ENCODE data around the gene ZNF524. TPM values are rescaled to one million over a fixed set of nuclear protein-coding genes. Genes with fewer than 3 reads are reported as not detected.

ZNF524 gene
- polyA plus RNA-seq, 2 of the 4 experiments (the other 2 are of a cell fraction): 6.4 to 9.7 TPM

- Histone ChIP-seq H3K4me2 (no peak overlapping the region), H3K27ac (no peak overlapping the region), H3K4me1 (no peaks in the 10 kb centered on the region), H3K9me3 (no peaks in the 10 kb centered on the region), H3K4me3 (no peak overlapping the region)
- TF ChIP-seq KDM1A (IDR thresholded peaks at IDR 0.05; ENCODE audit: low read depth) (no peak), HOXB5 (CRISPR knock-in tag; IDR thresholded peaks at IDR 0.05) (no peak), NR3C1 (IDR thresholded peaks at IDR 0.05) (no peak), REST (IDR thresholded peaks at IDR 0.05) (no peak), HDAC2 (IDR thresholded peaks at IDR 0.05) (no peak), ELK1 (IDR thresholded peaks at IDR 0.05; ENCODE audit: low read depth, low read length) (no peak), TP53 (CRISPR knock-in tag; IDR thresholded peaks at IDR 0.05) (no peak), FOXS1 (CRISPR knock-in tag; IDR thresholded peaks at IDR 0.05) (no peak), CHD4 (IDR thresholded peaks at IDR 0.05; ENCODE audit: borderline replicate concordance) (no peak)
- CTCF ChIA-PET: interaction anchor here (1.4 to 24.9 kb wide), 3 partner anchors 10 to 106 kb away, joined by 6 to 363 read pairs (median 13); no protein-coding TSS in a partner anchor
- POLR2A ChIA-PET: interaction anchor here (1.1 kb wide), 1 partner anchor 10 kb away, joined by 3 read pairs; no protein-coding TSS in a partner anchor
- ATAC-seq: no peak
- no peak for FAIRE-seq
- no peak for DNase-seq (ENCODE audit: low read depth in 1 of 2, low spot score in 1 of 2)
- WGBS (ENCODE audit: missing lambda C conversion rate): 98% methylated on average over 38 of the region's 38 CpGs
Measured at GRCh38 chr19:55616395-55616875, 16.3 kb downstream of the ZNF524 start.

- Histone ChIP-seq H3K27ac (no peak overlapping the region), H3K4me1 (no peaks in the 10 kb centered on the region), H3K4me2 (no peak overlapping the region), H3K9me3 (no peaks in the 10 kb centered on the region), H3K4me3 (no peak overlapping the region)
- 95% methylated on average over 8 of the region's 8 CpGs for WGBS (ENCODE audit: missing lambda C conversion rate)
- DNase-seq (ENCODE audit: low read depth in 1 of 2, low spot score in 1 of 2): no peak
- POLR2A ChIA-PET: interaction anchor here (1.1 kb wide), 1 partner anchor 11 kb away, joined by 3 read pairs; no protein-coding TSS in a partner anchor
- no peak for FAIRE-seq
- CTCF ChIA-PET: interaction anchor here (1.1 to 24.9 kb wide), 6 partner anchors 8 to 200 kb away, joined by 3 to 363 read pairs (median 51); partner anchors contain the start of genes ZNF628 and ZNF865
- TF ChIP-seq GATA3 (IDR thresholded peaks at IDR 0.05; ENCODE audit: borderline replicate concordance) (no peak), HMGXB4 (CRISPR knock-in tag; IDR thresholded peaks at IDR 0.05; ENCODE audit: borderline replicate concordance) (no peak), FOSB (CRISPR knock-in tag; IDR thresholded peaks at IDR 0.05) (no peak), KDM5A (IDR thresholded peaks at IDR 0.05) (no peak), CBX2 (IDR thresholded peaks at IDR 0.05; ENCODE audit: borderline replicate concordance, low read depth) (no peak), ESRRA (IDR thresholded peaks at IDR 0.05; ENCODE audit: borderline replicate concordance, low read length) (no peak), TFCP2L1 (CRISPR knock-in tag; IDR thresholded peaks at IDR 0.05) (no peak), RFX5 (IDR thresholded peaks at IDR 0.05) (no peak), PBX3 (IDR thresholded peaks at IDR 0.05) (no peak), EHF (CRISPR knock-in tag; IDR thresholded peaks at IDR 0.05) (no peak), RARB (CRISPR knock-in tag; IDR thresholded peaks at IDR 0.05) (no peak)
- ATAC-seq: no peak
Measured at GRCh38 chr19:55617426-55617825, 17.3 kb downstream of the ZNF524 start.

Data from A549 (cell line).